GM12878 (cell line): ENCODE data around the gene CLECL1. TPM values are rescaled to one million over a fixed set of nuclear protein-coding genes. Genes with fewer than 3 reads are reported as not detected.
A peak's percentile ranks its signal among the peaks of the same experiment; 100 is the strongest.

Experiments
- ATAC-seq: fragments of 200-7000 bp; cut with Tn5 transposase; 3 replicates; pipeline ENCODE4 v1.9.1; 2020; ENCODE audit warnings: mild to moderate bottlenecking, moderate library complexity
- BruUV-seq: library from RNA; stranded (reverse); fragments of 400-500 nt; replicated peaks from 2 replicates; lab custom pipeline; 2021; lab: Mats Ljungman, UMichigan
- CTCF ChIA-PET: fragments of 300-600 bp; sonication (Branson Sonifier 250); formaldehyde crosslinking; extraction: SDS; loops from one replicate; lab custom pipeline; 2021; ENCODE audit warnings: inconsistent platforms; lab: Yijun Ruan, JAX
- POLR2A ChIA-PET: fragments of 350-600 bp; formaldehyde crosslinking; extraction: SDS; loops from one replicate; lab custom pipeline; 2021; ENCODE audit warnings: inconsistent platforms; lab: Charles Lee
- RAD21 ChIA-PET: fragments of 300-600 bp; sonication (Branson Sonifier 250); formaldehyde crosslinking; loops from one replicate; lab custom pipeline; 2023; ENCODE audit warnings: antibody characterized with exemption; ENCODE audit not compliant: unreplicated experiment; lab: Charles Lee
- SMC1A ChIA-PET: fragments of 300-600 bp; sonication (Branson Sonifier 250); formaldehyde crosslinking; loops from one replicate; lab custom pipeline; 2023; ENCODE audit not compliant: unreplicated experiment, uncharacterized antibody; lab: Charles Lee
- DNase-seq: peaks from one replicate; pipeline ENCODE4 v3.0.0-alpha.2; 2011; ENCODE audit warnings: low read depth, low spot score
- FAIRE-seq: peaks from 3 replicates; lab custom pipeline; 2011; peaks lifted over from hg19 to GRCh38; lab: Jason Lieb, UNC
- H2AFZ ChIP-seq: 2 replicates; pipeline ENCODE4 v1.6.0; 2011; ENCODE audit warnings: low read depth, low read length, control low read depth; ENCODE audit not compliant: control insufficient read depth
- H3K27ac ChIP-seq: 2 replicates; pipeline ENCODE4 v1.5.1; 2011; ENCODE audit warnings: control low read depth; ENCODE audit not compliant: control insufficient read depth, insufficient read depth
- H3K27me3 ChIP-seq, 2 experiments: replicated peaks in 1 of 2; 2 replicates each; pipeline versions ENCODE4 v1.6.0 to v1.6.1; 2011; ENCODE audit warnings: low read length in 1 of 2; ENCODE audit not compliant: control insufficient read depth in 2 of 2, insufficient read depth in 2 of 2
- H3K36me3 ChIP-seq, 2 experiments: 2 replicates each; pipeline ENCODE4 v1.5.1; 2011; ENCODE audit warnings: low read length in 1 of 2; ENCODE audit not compliant: control insufficient read depth in 2 of 2, insufficient read depth in 2 of 2
- H3K4me1 ChIP-seq: 2 replicates; pipeline ENCODE4 v1.6.1; 2011; ENCODE audit warnings: mild to moderate bottlenecking, low read length, moderate library complexity, mixed read lengths; ENCODE audit not compliant: control insufficient read depth, insufficient read depth
- H3K4me2 ChIP-seq: 2 replicates; pipeline ENCODE4 v1.6.0; 2011; ENCODE audit warnings: control low read depth; ENCODE audit not compliant: control insufficient read depth, insufficient read depth
- H3K4me3 ChIP-seq: fragments of 200-600 bp; sonication (generic); 2 replicates; pipeline ENCODE4 v1.5.1; 2016
- H3K79me2 ChIP-seq: 2 replicates; pipeline ENCODE4 v1.6.0; 2011; ENCODE audit warnings: low read length; ENCODE audit not compliant: control insufficient read depth, insufficient read depth
- H3K9ac ChIP-seq: 2 replicates; pipeline ENCODE4 v1.8.0; 2011; ENCODE audit warnings: low read length, control low read depth, mixed read lengths; ENCODE audit not compliant: control insufficient read depth, insufficient read depth
- H3K9me3 ChIP-seq: replicated peaks from 3 replicates; pipeline ENCODE4 v1.5.1; 2011; ENCODE audit warnings: mild to moderate bottlenecking, low read length; ENCODE audit not compliant: control insufficient read depth, insufficient read depth
- H4K20me1 ChIP-seq: 2 replicates; pipeline ENCODE4 v1.6.0; 2011; ENCODE audit not compliant: control insufficient read depth, insufficient read depth
- ATF3 ChIP-seq: IDR thresholded peaks from 2 replicates; pipeline ENCODE4 v1.6.1; 2011; ENCODE audit warnings: low read depth, mild to moderate bottlenecking, low read length, moderate library complexity, borderline replicate concordance; ENCODE audit errors: extremely low read depth
- CREB1 ChIP-seq: IDR thresholded peaks from 2 replicates; pipeline ENCODE4 v1.6.1; 2012; ENCODE audit warnings: low read depth, mild to moderate bottlenecking, inconsistent platforms
- DPF2 ChIP-seq: fragments of 450-650 bp; IDR thresholded peaks from 2 replicates; pipeline ENCODE4 v1.6.1; 2017; ENCODE audit warnings: mild to moderate bottlenecking
- GATAD2B ChIP-seq: fragments of 450-650 bp; conservative IDR thresholded peaks from 2 replicates; pipeline ENCODE4 v1.6.1; 2017; ENCODE audit warnings: low read depth, mild to moderate bottlenecking, moderate library complexity
- HDGF ChIP-seq: fragments of 450-650 bp; IDR thresholded peaks from 2 replicates; pipeline ENCODE4 v1.6.1; 2016; ENCODE audit warnings: antibody characterized with exemption
- HSF1 ChIP-seq: fragments of 150-350 bp; IDR thresholded peaks from 2 replicates; pipeline ENCODE4 v1.6.1; 2014; ENCODE audit warnings: mild to moderate bottlenecking, low read depth, low read length
- IKZF1 ChIP-seq: fragments of 450-650 bp; conservative IDR thresholded peaks from 2 replicates; pipeline ENCODE4 v1.6.1; 2017; ENCODE audit warnings: antibody characterized with exemption, mild to moderate bottlenecking
- JUNB ChIP-seq: IDR thresholded peaks from 2 replicates; pipeline ENCODE4 v1.6.1; 2016; ENCODE audit warnings: antibody characterized with exemption, mild to moderate bottlenecking
- MAX ChIP-seq: IDR thresholded peaks from 2 replicates; pipeline ENCODE4 v1.6.1; 2012; ENCODE audit warnings: low read depth, low read length, improper control_type of control experiment
- MYC ChIP-seq: IDR thresholded peaks from 2 replicates; pipeline ENCODE4 v1.6.1; 2011; ENCODE audit warnings: mild to moderate bottlenecking, low read length, moderate library complexity, inconsistent platforms; ENCODE audit not compliant: insufficient read depth, insufficient replicate concordance, insufficient read length, severe bottlenecking
- POLR2A ChIP-seq: IDR thresholded peaks from 2 replicates; pipeline ENCODE4 v1.6.1; 2011; ENCODE audit warnings: low read depth, mild to moderate bottlenecking, low read length
- RB1 ChIP-seq: fragments of 450-650 bp; formaldehyde crosslinking; IDR thresholded peaks from 2 replicates; pipeline ENCODE4 v1.6.1; 2017; ENCODE audit warnings: mild to moderate bottlenecking, borderline replicate concordance
- SIN3A ChIP-seq: IDR thresholded peaks from 2 replicates; pipeline ENCODE4 v1.6.1; 2012; ENCODE audit warnings: low read depth, low read length, improper control_type of control experiment
- SMARCA5 ChIP-seq: fragments of 450-650 bp; IDR thresholded peaks from 2 replicates; pipeline ENCODE4 v1.6.1; 2017; ENCODE audit warnings: mild to moderate bottlenecking
- SP1 ChIP-seq: IDR thresholded peaks from one replicate; pipeline ENCODE4 v1.6.1; 2011; ENCODE audit warnings: low read depth, low read length
- YBX1 ChIP-seq: fragments of 450-650 bp; IDR thresholded peaks from 2 replicates; pipeline ENCODE4 v1.6.1; 2016; ENCODE audit warnings: antibody characterized with exemption
- ZBED1 ChIP-seq: IDR thresholded peaks from 2 replicates; pipeline ENCODE4 v1.6.1; 2016; ENCODE audit warnings: borderline replicate concordance
- ZNF384 ChIP-seq: IDR thresholded peaks from 2 replicates; pipeline ENCODE4 v1.6.1; 2012; ENCODE audit warnings: low read depth, mild to moderate bottlenecking, low read length, improper control_type of control experiment, borderline replicate concordance
- WGBS: methylation state at CpG from one replicate; pipeline ENCODE4 v1.1.6; 2016; ENCODE audit warnings: low lambda C conversion rate; ENCODE audit not compliant: insufficient replicate concordance, insufficient coverage; ENCODE audit errors: missing lambda C conversion rate; 5-methylcytosine and 5-hydroxymethylcytosine counted together
- in situ Hi-C: fragments of 300-500 bp; cut with MboI; formaldehyde crosslinking; loops from 9 replicates; pipeline ENCODE4 v1.14.3; 2018; ENCODE audit warnings: mixed read lengths
- intact Hi-C: fragments of 100-400 bp; cut with micrococcal nuclease; formaldehyde crosslinking; loops from one replicate; pipeline ENCODE4 v1.14.2; 2022; ENCODE audit not compliant: unreplicated experiment
- polyA plus RNA-seq, 11 experiments: library from polyadenylated mRNA; depleted of rRNA in 4 of 11; unstranded in 6 of 11; stranded (reverse) in 5 of 11; fragments of >200 nt; fragmentation: Nextera tagmentation in 4 of 11; fragmentation: Illumina TruSeq in 1 of 11; extraction: Ambion mirVana in 4 of 11; extraction: Trizol in 1 of 11; gene quantifications; 1 replicate in 1 of 11; 2 replicates in 10 of 11; pipeline versions ENCODE4 v1.2.1 to v1.2.3, GENCODE V29; 2011 to 2016; ENCODE audit warnings: inconsistent platforms in 2 of 11, missing spikeins in 2 of 11, low read depth in 1 of 11
- total RNA-seq, 4 experiments: library from RNA; depleted of rRNA in 3 of 4; stranded (reverse); fragments of >200 nt in 3 of 4; fragmentation: Illumina TruSeq in 1 of 4; extraction: Trizol in 1 of 4; gene quantifications; 2 replicates each; pipeline versions ENCODE4 v1.2.1 to v1.2.3, GENCODE V29; 2013 to 2021

Gene CLECL1
- total and polyA plus RNA-seq, 10 of the 15 experiments (the other 5 are each of a cell fraction or from before 2014, with no cell fraction given), result 4.6 to 56.5 (median 46.4) TPM

- TF ChIP-seq CREB1 (no peak), HDGF (no peak), ZBED1 (0 out of 2 replicates have a peak, but pooled peaks have one; percentile 45), RB1 (no peak), DPF2 (peak; percentile 79; the same call in 1 of the 2 replicates), POLR2A (peak; percentile 53), ZNF384 (no peak), HSF1 (no peak), YBX1 (no peak), MAX (no peak), SIN3A (no peak), JUNB (peak; percentile 65), IKZF1 (peak; percentile 68; the same call in 1 of the 2 replicates)
These were observed at the start of gene CLECL1 (continued) for GRCh38 chr12:9732921-9733461.

- Histone ChIP-seq H4K20me1 (no peaks in the 10 kb centered on the region), H3K36me3 (no peaks in the 10 kb centered on the region), H3K27me3 (no peaks in the 10 kb centered on the region), H2AFZ (no peak overlapping the region), H3K9me3 (no peaks in the 10 kb centered on the region; the same call in 2 of the 3 replicates), H3K4me3 (no peak overlapping the region), H3K27ac (no peak overlapping the region), H3K4me1 (no peaks in the 10 kb centered on the region), H3K79me2 (no peaks in the 10 kb centered on the region), H3K4me2 (no peak overlapping the region), H3K9ac (no peak overlapping the region)
- ChIA-PET CTCF (interaction anchor here (1.2 to 1.7 kb wide), 5 partner anchors 9 to 38 kb away, joined by 3 to 5 read pairs (median 5); no protein-coding TSS in a partner anchor), POLR2A (no interaction called here), SMC1A (interaction anchor here (0.9 to 2.2 kb wide), 5 partner anchors 9 to 30 kb away, joined by 3 to 10 read pairs (median 5); no protein-coding TSS in a partner anchor), RAD21 (interaction anchor here (1.4 kb wide), 1 partner anchor 17 kb away, joined by 5 read pairs; no protein-coding TSS in a partner anchor)
- ATAC-seq (no peak), FAIRE-seq (no peak), DNase-seq (no peak)
- TF ChIP-seq GATAD2B (no peak), SMARCA5 (no peak), ATF3 (no peak), MYC (no peak), SP1 (no peak)
- BruUV-seq, result no TSS peak
- 46% methylated on average over 2 of the region's 2 CpGs for WGBS
- intact Hi-C loops, result no loop called here
- in situ Hi-C loops, result no loop called here
These were observed 48.5 kb upstream of the CLECL1 start for GRCh38 chr12:9781360-9781759.
